Left renal cortex interstitium (tissue), 4 donors: ENCODE measurements around the gene SLBP. TPM values are rescaled to one million over a fixed set of nuclear protein-coding genes. Genes with fewer than 3 reads are reported as not detected.

ENCODE experiments used
- DNase-seq, 4 donors: peaks; one replicate each; pipeline ENCODE4 v3.0.0-alpha.2; 2013; ENCODE audit warnings: low read depth in 4 of 4, low spot score in 2 of 4, missing footprints in 1 of 4
- polyA plus RNA-seq, 4 donors: library from polyadenylated mRNA; unstranded; fragments of 120-200 nt; gene quantifications; one replicate each; pipeline ENCODE4 v1.2.1, GENCODE V29; 2013; ENCODE audit not compliant: insufficient read length in 4 of 4

SLBP gene
- polyA plus RNA-seq, 4 donors, result 79.5 to 94.7 (median 88.5) TPM

DNA sequence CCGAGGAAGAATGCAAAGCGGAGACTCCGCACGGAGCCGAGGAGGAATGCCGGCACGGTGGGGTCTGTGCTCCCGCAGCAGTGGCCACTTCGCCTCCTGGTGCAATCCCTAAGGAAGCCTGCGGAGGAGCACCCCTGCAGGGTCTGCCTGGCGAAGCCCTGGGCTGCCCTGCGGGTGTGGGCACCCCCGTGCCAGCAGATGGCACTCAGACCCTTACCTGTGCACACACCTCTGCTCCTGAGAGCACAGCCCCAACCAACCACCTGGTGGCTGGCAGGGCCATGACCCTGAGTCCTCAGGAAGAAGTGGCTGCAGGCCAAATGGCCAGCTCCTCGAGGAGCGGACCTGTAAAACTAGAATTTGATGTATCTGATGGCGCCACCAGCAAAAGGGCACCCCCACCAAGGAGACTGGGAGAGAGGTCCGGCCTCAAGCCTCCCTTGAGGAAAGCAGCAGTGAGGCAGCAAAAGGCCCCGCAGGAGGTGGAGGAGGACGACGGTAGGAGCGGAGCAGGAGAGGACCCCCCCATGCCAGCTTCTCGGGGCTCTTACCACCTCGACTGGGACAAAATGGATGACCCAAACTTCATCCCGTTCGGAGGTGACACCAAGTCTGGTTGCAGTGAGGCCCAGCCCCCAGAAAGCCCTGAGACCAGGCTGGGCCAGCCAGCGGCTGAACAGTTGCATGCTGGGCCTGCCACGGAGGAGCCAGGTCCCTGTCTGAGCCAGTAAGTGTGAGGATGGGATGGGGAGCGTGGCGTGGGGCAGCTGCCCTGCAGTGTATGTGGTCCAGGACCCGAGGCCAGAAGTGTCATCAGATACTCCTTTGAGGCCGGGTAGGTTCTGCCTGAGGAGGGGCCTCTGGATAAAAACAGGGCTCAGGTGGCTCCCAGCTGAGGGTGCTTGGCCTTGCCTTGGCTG, 16.2 kb upstream of the SLBP start:
- DNase-seq, result no peak

DNA sequence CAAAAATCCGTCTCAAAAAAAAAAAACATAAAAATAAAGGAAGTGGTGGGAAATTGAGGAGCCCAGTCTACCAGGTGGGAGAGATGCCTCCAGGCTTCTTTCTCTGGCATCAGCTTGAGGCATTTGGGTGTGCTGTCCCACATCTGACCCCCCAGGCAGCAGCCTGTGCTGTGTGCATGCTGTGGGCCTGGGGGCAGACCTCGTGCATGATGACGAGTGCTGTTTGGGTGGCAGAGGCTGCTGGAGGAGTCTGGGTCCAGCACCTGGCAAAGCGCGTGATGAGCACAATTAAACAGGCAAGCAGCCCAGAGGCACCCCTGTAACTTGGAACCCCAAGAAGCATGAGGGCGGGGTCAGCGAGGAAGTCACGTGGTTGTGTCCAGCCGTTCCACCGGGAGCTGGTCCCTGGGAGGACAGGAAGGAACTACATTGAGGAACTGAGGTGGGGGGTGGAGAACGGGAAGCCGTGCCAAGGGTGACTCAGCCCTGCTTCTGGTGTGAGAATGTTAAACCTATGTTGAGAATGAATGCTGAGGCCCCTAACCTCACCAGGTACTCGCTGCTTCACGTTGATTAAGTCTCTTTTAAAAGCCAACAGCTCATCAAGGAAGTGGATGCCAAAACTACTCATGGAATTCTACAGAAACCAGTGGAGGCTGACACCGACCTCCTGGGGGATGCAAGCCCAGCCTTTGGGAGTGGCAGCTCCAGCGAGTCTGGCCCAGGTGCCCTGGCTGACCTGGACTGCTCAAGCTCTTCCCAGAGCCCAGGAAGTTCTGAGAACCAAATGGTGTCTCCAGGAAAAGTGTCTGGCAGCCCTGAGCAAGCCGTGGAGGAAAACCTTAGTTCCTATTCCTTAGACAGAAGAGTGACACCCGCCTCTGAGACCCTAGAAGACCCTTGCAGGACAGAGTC, 15.3 kb upstream of the SLBP start:
- no peak for DNase-seq

DNA sequence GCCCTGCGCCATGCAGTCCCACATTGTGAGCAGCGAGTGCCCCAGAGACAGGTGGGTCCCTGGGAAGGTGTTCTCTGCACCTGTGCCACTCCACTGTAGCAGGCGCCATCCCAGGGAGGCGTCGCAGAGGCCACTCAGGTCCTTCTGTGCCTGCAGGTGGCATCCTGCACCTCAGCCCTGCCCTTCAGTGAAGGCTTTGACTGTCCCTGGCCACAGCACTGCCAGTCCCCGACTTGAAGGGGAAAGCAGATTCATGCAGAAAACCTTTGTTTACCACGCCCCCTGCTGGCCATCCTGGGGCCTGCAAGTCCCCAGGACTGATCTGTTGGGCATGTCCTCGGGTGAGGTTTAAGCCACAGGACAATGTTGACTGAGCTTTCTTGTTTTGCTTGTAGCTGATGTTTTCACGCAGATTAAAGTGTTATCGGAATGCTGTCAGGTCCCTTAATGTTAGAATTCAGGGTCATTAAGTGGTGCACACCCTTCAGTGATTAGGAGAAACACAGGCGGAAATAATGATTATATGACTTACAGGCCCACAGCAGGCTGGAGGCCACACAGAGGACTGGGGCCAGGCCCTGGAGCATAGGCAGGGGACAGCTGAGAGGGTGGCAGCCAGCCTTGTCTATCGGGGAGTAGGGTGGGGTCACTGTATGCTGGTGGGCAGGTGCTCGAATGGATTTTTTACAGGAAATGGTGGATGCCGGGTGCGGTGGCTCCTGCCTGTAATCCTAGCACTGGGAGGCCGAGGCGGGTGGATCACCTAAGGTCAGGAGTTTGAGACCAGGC, 14.2 kb upstream of the SLBP start:
- peak in 3 of 4 donors; percentile 72 to 80 (median 73) for DNase-seq

DNA sequence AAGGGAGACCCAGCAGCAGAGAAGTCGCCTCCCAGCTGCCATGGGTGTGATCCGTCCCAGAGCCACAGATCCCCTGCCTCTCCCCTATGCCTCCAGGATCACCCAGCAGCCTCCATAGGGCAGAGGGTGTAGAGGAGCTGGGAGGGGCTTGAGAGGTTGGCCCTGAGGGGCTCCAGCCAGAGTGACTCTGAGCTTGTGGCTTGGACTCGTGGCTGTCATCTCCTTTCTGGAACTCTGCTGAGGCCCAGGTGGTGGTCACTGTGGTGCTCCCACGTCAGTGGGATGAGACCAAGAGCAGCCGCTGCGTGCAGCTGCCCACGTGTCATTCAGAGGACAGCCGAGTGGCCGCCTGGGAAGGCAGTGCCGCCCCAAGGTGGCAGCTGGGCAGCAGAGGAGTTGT, 13.4 kb upstream of the SLBP start:
- no peak for DNase-seq

DNA sequence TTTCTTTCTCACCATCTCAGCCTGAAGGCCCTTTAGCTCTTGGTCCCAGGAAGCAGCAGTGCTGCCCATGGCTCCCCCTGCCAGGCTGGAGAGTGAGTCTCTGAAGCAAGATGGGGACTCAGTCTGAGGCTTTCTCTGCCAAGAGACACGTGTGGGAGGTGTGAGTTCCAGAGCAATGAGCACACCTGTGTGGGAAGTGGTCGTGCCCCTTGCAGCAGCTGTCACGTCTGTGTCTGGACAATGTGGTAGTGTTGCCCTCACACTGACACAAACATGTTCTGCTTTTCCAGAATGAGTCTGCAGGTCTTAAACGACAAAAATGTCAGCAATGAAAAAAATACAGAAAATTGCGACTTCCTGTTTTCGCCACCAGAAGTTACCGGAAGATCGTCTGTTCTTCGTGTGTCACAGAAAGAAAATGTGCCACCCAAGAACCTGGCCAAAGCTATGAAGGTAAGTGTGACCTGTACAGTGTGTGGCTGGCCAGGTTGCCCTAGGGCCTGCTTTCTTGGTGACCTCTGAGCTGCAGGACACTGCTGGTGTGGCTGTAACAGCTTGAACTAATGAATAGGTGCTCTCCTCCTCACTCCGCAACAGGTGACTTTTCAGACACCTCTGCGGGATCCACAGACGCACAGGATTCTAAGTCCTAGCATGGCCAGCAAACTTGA, 11.1 kb upstream of the SLBP start:
- no peak for DNase-seq

DNA sequence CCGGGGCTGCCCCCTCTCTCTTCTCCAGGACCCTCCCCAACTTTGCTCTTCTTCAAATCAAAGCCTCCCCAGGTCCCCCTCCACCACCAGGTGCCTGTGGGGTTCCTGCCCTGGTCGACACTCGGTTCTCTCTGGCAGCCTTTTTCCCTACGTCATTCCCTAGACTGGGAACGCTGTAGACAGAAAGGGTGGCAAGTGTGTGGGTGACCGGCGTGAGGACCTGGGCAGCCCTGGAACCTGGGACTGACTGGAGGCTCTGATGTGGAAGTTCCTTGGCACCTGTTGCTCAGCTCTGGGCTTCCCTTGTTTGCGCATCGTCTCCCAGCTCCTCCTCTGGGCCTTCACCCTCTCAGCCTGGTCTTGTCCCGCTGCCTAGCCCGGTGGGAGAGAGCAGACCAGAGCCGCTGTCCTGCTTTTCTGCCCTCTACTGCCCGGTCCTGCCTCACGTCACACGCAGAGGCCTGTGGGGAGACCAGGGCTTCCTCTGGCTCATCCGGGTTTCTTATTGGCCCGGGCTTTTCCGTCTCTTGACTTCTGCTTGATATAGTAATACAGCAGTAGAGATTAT, 10.5 kb upstream of the SLBP start:
- DNase-seq, result no peak

DNA sequence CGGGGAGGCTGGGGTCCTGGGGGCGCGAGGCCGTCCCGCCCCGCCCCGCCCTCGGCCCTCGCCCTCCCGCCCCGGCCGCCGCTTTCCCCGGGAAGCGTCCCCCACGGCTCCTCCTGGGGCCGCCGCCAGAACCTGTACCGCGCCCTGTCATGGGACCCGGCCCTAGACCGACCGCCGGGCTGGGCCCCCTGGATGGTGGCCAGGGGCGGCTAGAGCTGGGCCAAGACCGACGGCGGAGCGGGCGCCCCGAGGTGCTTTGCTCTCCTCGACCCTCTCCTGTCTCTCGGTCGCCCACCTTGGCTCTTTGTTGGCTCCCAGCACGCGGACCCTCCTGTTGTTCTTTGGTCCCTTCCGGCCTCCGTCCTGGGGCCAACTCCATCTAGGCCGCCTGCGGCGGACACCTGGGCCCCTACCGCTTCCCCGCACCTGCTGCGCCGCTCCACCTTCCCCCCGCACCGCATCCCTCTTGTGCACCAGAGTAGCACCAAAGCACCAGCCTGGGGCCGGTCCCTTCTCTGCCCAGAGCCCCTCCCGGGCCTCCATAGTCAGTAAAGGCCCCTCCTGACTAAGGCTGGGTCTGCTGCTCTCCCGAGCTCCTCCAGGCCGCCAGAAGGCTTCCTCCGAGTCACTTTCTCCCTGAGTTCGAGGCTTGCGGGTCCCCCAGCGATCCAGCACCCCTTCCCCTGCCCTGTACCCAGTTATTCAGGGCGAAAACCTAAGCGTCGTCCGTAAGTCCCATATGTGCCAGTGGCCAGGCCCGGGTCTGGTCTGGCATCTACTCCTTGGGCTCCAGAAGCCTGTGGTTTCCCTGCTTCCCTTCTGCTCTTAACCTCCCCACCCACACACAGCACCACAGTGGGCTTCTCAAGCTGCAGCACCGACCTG, 9.8 kb upstream of the SLBP start:
- DNase-seq, result no peak

DNA sequence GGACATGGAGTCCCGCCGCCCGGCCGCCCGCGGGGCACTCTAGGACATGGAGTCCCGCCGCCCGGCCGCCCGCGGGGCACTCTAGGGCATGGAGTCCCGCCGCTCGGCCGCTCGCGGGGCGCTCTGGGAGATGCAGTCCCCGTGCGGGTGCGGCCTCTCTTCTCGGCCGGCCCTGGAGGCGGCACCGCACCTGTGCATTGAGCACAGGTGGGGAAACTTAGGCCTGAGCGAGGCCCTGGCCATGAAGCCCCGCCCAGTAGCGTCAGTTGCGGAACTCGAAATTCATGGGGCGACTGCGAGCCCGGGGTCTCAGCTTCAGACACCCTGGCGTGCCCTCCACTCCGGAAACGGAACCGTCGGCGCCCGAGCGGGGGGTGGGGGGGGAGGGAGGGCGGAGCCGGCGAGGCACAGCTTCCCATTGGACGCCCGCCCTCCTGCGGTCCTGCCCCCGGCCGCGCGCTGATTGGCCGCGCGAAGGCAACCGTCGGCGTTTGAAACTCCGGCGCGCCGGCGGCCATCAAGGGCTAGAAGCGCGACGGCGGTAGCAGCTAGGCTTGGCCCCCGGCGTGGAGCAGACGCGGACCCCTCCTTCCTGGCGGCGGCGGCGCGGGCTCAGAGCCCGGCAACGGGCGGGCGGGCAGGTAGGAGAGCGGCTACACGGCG, 9.0 kb upstream of the SLBP start, which contains the start of the genes TACC3 and TMEM129:
Gene TACC3 (plus strand): TSS at position 519 of the 663 bp plus-strand sequence. CDS start 1,901 bp downstream, outside the sequence.
Gene TMEM129 (minus strand): TSS at position 321 of the 663 bp plus-strand sequence. CDS start 486 bp downstream, outside the sequence.
- DNase-seq, result peak; percentile 75 to 91 (median 84)

DNA sequence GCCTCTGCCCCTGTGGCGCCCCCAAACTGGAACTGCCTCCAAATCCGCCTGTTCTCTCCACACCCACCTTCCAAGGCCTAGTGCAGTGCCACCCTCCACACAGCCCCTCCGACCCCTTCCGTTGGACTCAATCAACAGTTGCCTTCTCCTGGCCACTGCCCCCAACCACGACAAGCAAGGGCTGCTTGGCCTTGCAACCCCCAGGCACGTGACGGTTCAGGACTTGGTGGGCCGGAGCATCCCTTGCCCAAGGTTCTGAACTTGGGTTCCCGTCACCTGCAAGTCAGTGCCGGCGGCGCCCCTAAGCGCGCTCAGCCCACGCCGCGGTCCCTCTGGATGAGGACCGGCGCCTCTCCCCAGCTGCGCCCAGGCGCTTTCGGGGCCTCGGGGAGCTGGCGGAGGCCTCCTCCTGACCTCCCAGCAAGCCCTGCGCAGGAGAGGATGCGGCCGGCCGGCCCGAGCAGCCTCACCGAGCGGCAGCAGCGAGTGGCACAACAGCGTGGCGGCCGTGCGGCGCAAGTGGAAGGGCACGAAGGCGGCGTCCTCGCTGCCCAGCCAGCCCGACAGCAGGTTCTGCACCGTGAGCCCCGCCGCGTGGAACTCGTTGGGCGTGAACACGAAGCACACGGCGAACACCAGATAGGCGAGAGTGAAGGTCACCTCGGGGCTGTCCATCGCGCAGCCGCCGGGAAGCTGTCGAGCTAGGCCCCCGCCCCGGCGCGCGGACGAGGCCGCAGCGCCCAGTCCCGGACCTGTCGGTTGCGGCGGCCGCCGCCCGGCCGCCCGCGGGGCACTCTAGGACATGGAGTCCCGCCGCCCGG, 8.3 kb upstream of the SLBP start:
- no peak for DNase-seq

DNA sequence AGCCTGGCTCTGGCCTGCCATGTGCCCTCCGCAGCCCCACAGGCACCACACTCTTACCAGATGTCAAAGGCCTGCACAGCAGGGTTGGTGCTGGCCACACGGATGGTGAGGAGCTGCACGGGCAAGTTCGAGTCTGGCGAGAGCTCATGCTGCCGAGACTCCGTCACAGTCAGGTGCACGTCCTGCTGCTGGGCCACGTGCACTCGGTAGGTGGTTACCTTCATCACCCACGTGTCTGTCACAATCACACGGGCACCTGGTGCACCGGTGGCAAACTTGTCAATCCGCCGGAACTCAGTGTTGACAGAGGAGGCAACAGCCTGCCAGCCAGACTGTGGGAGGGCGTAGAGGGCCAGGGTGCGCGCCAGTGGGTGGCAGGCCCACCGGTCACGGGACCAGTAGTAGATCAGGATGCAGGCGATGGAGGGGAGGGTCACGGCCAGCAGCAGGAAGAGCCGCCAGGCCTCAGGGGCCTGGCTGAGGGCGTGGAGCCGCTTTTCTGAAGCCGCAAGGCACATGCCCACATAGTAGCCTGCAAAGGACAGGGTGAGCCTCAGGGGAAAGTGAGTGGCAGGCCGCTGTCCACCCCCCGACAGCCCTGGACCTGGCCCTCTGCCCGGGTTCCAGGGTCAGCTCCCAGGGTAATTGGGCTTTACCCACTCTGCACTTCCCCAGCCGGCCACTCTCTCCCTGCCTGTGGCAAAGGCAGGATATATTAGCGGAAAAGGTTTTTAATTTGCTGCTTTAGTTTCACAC, 6.2 kb upstream of the SLBP start:
- no peak for DNase-seq

DNA sequence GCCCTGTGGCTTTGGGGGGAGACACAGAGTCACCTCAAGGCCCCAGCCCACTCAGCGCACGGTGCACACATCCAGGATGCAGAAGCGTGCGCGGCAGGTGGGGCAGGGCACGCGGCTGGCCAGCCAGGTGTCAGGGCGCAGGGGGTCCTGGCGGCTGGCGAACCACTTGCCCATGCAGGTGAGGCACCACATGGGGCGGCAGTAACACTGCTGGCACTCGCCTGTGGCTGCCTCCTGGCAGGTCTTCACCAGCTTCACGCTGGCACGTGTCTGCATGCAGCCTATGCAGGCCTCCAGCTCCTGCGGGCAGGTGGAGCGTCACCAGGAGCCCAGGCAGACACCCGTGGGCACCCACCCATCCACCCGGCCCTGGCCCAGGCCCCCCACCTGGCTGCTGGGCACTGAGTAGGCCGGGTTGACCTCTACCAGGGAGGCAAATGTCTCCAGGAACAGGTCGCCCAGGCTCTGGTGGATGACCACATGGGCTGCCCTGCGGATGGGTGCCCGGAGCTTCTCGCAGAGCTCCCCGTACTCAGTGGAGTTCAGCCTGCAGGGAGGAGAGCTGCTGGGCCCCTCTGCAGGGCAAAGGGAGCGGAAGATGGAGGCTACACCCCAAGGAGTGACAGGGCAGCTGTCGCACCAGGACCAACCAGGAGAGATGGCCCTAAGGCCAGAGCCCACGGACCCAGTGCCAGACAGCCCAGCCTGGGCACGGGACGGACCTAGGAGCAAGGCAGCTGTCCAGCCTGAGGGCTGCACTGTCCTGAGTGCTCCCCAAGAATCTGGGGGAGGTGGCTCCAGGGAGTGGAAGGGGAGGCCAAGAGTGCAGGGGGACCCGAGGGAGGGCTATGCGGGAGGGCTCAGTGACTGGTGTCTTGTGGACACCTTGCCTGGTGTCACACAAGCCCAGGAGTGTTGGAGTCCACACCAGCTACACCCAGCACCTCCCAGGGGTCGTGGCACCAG, 5.3 kb upstream of the SLBP start:
- no peak for DNase-seq

DNA sequence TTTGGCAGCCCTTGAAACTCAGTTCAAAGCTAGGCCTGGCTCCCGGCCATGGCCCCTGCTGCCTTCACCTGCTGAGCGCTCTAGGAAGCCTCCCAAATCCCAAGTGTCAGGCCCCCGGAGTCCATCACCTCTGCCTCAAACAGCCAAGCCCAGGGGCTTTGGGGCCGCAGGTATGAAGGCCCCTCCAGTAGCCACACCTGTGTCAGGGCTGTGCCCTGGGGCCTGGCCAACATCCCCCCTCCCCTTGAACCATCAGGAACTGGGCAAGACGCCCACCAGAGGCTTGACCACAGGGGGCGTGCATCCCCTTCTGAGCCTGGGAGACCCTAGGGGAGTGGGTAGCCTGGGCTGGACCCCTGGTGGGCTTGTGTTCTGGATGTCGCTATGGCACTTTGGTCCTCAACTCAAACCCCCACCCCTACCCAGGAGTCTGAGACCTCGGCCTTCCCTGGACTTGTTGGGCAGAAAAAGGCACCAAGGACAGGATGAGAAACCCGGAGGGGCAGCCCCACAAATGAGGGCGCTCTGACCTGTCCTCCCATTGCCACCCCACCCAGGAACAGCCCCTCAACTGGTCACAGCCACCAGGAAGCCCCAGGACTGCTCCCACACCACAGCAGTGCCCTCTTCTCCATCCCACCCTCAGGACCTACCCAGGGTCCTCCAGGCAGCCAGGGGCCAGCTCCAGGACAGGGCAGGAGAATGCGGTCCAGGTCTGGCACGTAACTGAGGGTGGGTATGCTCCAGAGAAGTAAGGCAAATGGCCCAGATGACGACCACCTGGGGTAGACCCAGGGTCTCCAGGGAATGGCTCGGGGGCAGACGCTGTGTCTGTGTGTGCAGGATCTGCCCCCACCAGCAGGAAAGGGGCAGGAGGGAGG, 4.2 kb upstream of the SLBP start:
- DNase-seq, result no peak

DNA sequence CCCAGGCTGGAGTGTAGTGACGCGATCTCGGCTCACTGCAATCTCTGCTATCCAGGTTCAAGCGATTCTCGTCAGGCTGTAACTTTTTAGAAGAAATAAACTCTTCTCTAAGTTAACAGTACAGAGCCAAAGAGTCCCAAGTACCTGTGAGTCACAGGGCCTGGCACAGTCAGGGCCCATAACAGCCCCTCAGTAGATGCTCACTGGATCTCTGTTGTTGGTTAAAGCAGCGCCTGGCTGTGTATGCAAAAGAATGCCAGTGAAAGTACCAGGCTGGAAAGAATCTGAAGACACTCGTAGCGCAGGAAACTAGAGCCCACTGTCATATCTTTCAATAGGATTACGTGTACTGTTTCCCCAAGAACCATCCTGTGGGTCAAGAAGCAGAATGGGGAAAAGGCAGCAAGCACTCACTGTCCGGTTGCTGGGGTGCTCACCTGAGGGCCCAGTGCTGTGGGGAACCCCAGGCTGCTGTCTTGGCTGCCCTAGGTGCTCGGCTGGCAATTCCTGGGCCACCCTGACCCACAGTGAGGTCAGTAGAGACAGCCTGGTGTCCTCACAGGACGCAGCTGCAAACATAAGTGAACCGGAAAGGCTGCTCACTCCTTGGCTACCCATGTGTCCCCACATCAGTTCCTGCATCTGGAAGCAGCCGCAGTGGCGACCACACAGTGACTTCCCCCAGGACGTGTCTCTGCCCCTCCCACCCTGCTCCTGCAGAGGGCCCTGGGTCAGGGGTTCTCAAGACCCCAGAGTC, 3.1 kb upstream of the SLBP start:
- DNase-seq, result no peak
